ENCODE results near the gene NFIL3.

DNA sequence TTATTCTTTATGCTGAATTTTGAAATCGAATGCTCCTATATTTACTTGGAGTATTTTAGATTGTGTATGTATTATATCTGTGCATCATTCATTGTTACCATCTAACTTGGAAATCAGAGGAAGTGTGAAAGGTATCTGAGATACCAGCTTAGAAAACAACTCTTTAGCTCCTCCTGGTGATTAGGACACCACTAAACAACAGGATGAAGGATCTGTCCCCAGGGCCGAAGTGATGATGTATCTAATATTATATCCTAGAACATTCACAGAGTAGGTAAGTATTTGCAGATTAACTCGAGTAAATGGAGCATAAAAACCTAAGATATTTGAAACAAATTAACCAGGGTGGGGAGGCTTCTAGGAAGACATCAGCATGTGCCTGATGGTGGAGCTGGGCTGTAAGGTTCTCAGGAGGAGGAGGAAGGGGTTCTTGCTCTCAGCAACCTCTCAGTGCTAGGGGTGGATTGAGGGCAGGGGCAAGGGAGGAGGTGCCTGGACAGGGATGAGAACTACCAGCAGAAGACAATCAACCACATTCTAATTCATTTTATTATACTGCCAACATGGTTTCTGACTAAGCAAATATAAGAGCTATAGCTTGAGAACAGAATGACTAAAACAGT, 2.6 kb upstream of the NFIL3 start:
- TF ChIP-seq EP300 (IDR thresholded peaks at IDR 0.05; ENCODE audit: borderline replicate concordance) (no peak), FOXM1 (IDR thresholded peaks at IDR 0.05; ENCODE audit: borderline replicate concordance, low read depth) (no peak), CREB1 (IDR thresholded peaks at IDR 0.05; ENCODE audit: low read depth) (no peak), ZBTB7A (IDR thresholded peaks at IDR 0.05; ENCODE audit: low read depth) (no peak), MAX (IDR thresholded peaks at IDR 0.05) (no peak), RAD21 (IDR thresholded peaks at IDR 0.05; ENCODE audit: low read depth) (peak; percentile 65), REST (IDR thresholded peaks at IDR 0.05; ENCODE audit: low read depth) (no peak), YY1 (IDR thresholded peaks at IDR 0.05; ENCODE audit: low read depth) (no peak), CEBPB (IDR thresholded peaks at IDR 0.05) (no peak)

Data from Ishikawa (cell line).